Breast epithelium (tissue), 3 donors: Measurements from ENCODE around the gene EVA1A.

Experiments
- CTCF ChIP-seq, 3 donors: fragments of 450-650 bp; IDR thresholded peaks; one replicate each; pipeline ENCODE4 v1.5.1; 2016 to 2017; ENCODE audit warnings: antibody characterized with exemption in 3 of 3, mild to moderate bottlenecking in 3 of 3, moderate library complexity in 3 of 3
- POLR2A ChIP-seq: fragments of 450-650 bp; IDR thresholded peaks from one replicate; pipeline ENCODE4 v1.6.1; 2016; ENCODE audit warnings: antibody characterized with exemption, mild to moderate bottlenecking, moderate library complexity
- POLR2AphosphoS5 ChIP-seq, 3 donors: sonication (generic); formaldehyde crosslinking; IDR thresholded peaks; one replicate each; pipeline ENCODE4 v1.6.1; 2017; ENCODE audit warnings: antibody characterized with exemption in 3 of 3

DNA sequence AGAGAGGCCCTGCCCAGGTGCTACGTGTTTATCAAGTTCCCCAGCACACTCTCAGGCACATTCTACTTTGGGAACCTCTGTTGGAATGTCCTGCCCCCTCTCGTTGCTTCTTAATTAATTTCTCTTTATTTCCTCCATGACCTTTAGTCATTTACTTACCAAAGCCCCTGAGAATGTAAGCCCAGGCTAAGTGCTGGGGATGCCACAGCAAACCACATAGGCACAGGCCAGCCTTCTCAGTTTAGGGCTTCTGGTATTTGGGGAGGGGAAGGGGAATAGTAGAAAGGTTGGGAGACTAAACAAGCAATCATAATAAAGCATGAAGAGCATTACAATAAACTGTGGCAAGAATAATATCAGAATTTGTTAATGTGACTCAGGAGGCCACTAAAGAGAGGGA, 85.7 kb downstream of the EVA1A start:
- no peak for TF ChIP-seq CTCF (IDR thresholded peaks at IDR 0.05)
- TF ChIP-seq POLR2A = no peak
- TF ChIP-seq POLR2AphosphoS5 (IDR thresholded peaks at IDR 0.05) = no peak
